ENCODE results near the gene SERP2.
A peak's percentile ranks its signal among the peaks of the same experiment; 100 is the strongest.

The SERP2 gene

GRCh38 chr13:44425815-44426078 is 52.1 kb downstream of the SERP2 start:
- Histone ChIP-seq H3K27ac (ENCODE audit: low read depth in 2 of 2, low read length in 2 of 2) (no peak overlapping the region), H3K9me3 (ENCODE audit: control insufficient read depth in 2 of 2, low read length in 2 of 2) (no peaks in the 10 kb centered on the region), H3K4me3 (ENCODE audit: low read length in 2 of 2) (no peak overlapping the region), H3K36me3 (ENCODE audit: control insufficient read depth in 2 of 2, insufficient read depth in 2 of 2, low read length in 2 of 2) (no peaks in the 10 kb centered on the region), H3K9ac (ENCODE audit: low read depth in 1 of 2, low read length in 2 of 2) (no peak overlapping the region), H3K4me1 (ENCODE audit: control insufficient read depth in 2 of 2, insufficient read depth in 2 of 2, low read length in 2 of 2) (peaks cover 0 to under 1% of the 10 kb centered on the region in 2 donors), H3K27me3 (ENCODE audit: control insufficient read depth in 2 of 2, insufficient read depth in 2 of 2, low read length in 2 of 2) (no peaks in the 10 kb centered on the region)

GRCh38 chr13:44426461-44426860 is 52.8 kb downstream of the SERP2 start:
- no peak overlapping the region for H3K9ac ChIP-seq (ENCODE audit: low read depth in 1 of 2, low read length in 2 of 2)
- no peaks in the 10 kb centered on the region for H3K27me3 ChIP-seq (ENCODE audit: control insufficient read depth in 2 of 2, insufficient read depth in 2 of 2, low read length in 2 of 2)
- peaks cover 0 to 7% of the 10 kb centered on the region in 2 donors for H3K4me1 ChIP-seq (ENCODE audit: control insufficient read depth in 2 of 2, insufficient read depth in 2 of 2, low read length in 2 of 2)
- no peaks in the 10 kb centered on the region for H3K36me3 ChIP-seq (ENCODE audit: control insufficient read depth in 2 of 2, insufficient read depth in 2 of 2, low read length in 2 of 2)
- no peak overlapping the region for H3K4me3 ChIP-seq (ENCODE audit: low read length in 2 of 2)
- H3K9me3 ChIP-seq (ENCODE audit: control insufficient read depth in 2 of 2, low read length in 2 of 2): no peaks in the 10 kb centered on the region
- no peak overlapping the region for H3K27ac ChIP-seq (ENCODE audit: low read depth in 2 of 2, low read length in 2 of 2)

GRCh38 chr13:44429311-44429710 is 55.7 kb downstream of the SERP2 start:
- H3K9me3 ChIP-seq (ENCODE audit: control insufficient read depth in 2 of 2, low read length in 2 of 2): no peaks in the 10 kb centered on the region
- H3K27me3 ChIP-seq (ENCODE audit: control insufficient read depth in 2 of 2, insufficient read depth in 2 of 2, low read length in 2 of 2): no peaks in the 10 kb centered on the region
- peaks cover 17% of the 10 kb centered on the region in 2 donors for H3K36me3 ChIP-seq (ENCODE audit: control insufficient read depth in 2 of 2, insufficient read depth in 2 of 2, low read length in 2 of 2)
- H3K4me1 ChIP-seq (ENCODE audit: control insufficient read depth in 2 of 2, insufficient read depth in 2 of 2, low read length in 2 of 2): peaks cover 2 to 12% of the 10 kb centered on the region in 2 donors
- H3K9ac ChIP-seq (ENCODE audit: low read depth in 1 of 2, low read length in 2 of 2): no peak overlapping the region
- no peak overlapping the region for H3K4me3 ChIP-seq (ENCODE audit: low read length in 2 of 2)
- no peak overlapping the region for H3K27ac ChIP-seq (ENCODE audit: low read depth in 2 of 2, low read length in 2 of 2)

- Histone ChIP-seq H3K36me3 (ENCODE audit: control insufficient read depth in 2 of 2, insufficient read depth in 2 of 2, low read length in 2 of 2) (peaks cover 20 to 21% of the 10 kb centered on the region in 2 donors), H3K9me3 (ENCODE audit: control insufficient read depth in 2 of 2, low read length in 2 of 2) (no peaks in the 10 kb centered on the region), H3K4me1 (ENCODE audit: control insufficient read depth in 2 of 2, insufficient read depth in 2 of 2, low read length in 2 of 2) (peaks cover 4 to 18% of the 10 kb centered on the region in 2 donors), H3K4me3 (ENCODE audit: low read length in 2 of 2) (no peak overlapping the region), H3K27ac (ENCODE audit: low read depth in 2 of 2, low read length in 2 of 2) (peak overlapping the region; percentile 29 to 40), H3K27me3 (ENCODE audit: control insufficient read depth in 2 of 2, insufficient read depth in 2 of 2, low read length in 2 of 2) (no peaks in the 10 kb centered on the region), H3K9ac (ENCODE audit: low read depth in 1 of 2, low read length in 2 of 2) (no peak overlapping the region)
Measured at GRCh38 chr13:44431150-44431549, 57.5 kb downstream of the SERP2 start.

GRCh38 chr13:44432650-44433049 is 59.0 kb downstream of the SERP2 start:
- Histone ChIP-seq H3K27me3 (ENCODE audit: control insufficient read depth in 2 of 2, insufficient read depth in 2 of 2, low read length in 2 of 2) (no peaks in the 10 kb centered on the region), H3K9me3 (ENCODE audit: control insufficient read depth in 2 of 2, low read length in 2 of 2) (no peaks in the 10 kb centered on the region), H3K4me1 (ENCODE audit: control insufficient read depth in 2 of 2, insufficient read depth in 2 of 2, low read length in 2 of 2) (peaks cover 4 to 22% of the 10 kb centered on the region in 2 donors), H3K4me3 (ENCODE audit: low read length in 2 of 2) (peak overlapping the region in 1 of 2 donors; percentile 91), H3K36me3 (ENCODE audit: control insufficient read depth in 2 of 2, insufficient read depth in 2 of 2, low read length in 2 of 2) (peaks cover 20 to 21% of the 10 kb centered on the region in 2 donors), H3K9ac (ENCODE audit: low read depth in 1 of 2, low read length in 2 of 2) (peak overlapping the region in 1 of 2 donors; percentile 11), H3K27ac (ENCODE audit: low read depth in 2 of 2, low read length in 2 of 2) (peak overlapping the region in 1 of 2 donors; percentile 97)

GRCh38 chr13:44433863-44434765 is 60.5 kb downstream of the SERP2 start:
- Histone ChIP-seq H3K27ac (ENCODE audit: low read depth in 2 of 2, low read length in 2 of 2) (peak overlapping the region; percentile 94 to 97), H3K9ac (ENCODE audit: low read depth in 1 of 2, low read length in 2 of 2) (peak overlapping the region; percentile 69 to 84), H3K36me3 (ENCODE audit: control insufficient read depth in 2 of 2, insufficient read depth in 2 of 2, low read length in 2 of 2) (peaks cover 20 to 21% of the 10 kb centered on the region in 2 donors), H3K9me3 (ENCODE audit: control insufficient read depth in 2 of 2, low read length in 2 of 2) (no peaks in the 10 kb centered on the region), H3K27me3 (ENCODE audit: control insufficient read depth in 2 of 2, insufficient read depth in 2 of 2, low read length in 2 of 2) (no peaks in the 10 kb centered on the region), H3K4me3 (ENCODE audit: low read length in 2 of 2) (peak overlapping the region; percentile 90 to 91), H3K4me1 (ENCODE audit: control insufficient read depth in 2 of 2, insufficient read depth in 2 of 2, low read length in 2 of 2) (peaks cover 4 to 23% of the 10 kb centered on the region in 2 donors)

GRCh38 chr13:44434766-44435141 is 61.1 kb downstream of the SERP2 start:
- H3K9ac ChIP-seq (ENCODE audit: low read depth in 1 of 2, low read length in 2 of 2): peak overlapping the region; percentile 69 to 84
- no peaks in the 10 kb centered on the region for H3K27me3 ChIP-seq (ENCODE audit: control insufficient read depth in 2 of 2, insufficient read depth in 2 of 2, low read length in 2 of 2)
- peaks cover 20 to 21% of the 10 kb centered on the region in 2 donors for H3K36me3 ChIP-seq (ENCODE audit: control insufficient read depth in 2 of 2, insufficient read depth in 2 of 2, low read length in 2 of 2)
- no peaks in the 10 kb centered on the region for H3K9me3 ChIP-seq (ENCODE audit: control insufficient read depth in 2 of 2, low read length in 2 of 2)
- H3K4me1 ChIP-seq (ENCODE audit: control insufficient read depth in 2 of 2, insufficient read depth in 2 of 2, low read length in 2 of 2): peaks cover 4 to 23% of the 10 kb centered on the region in 2 donors
- H3K27ac ChIP-seq (ENCODE audit: low read depth in 2 of 2, low read length in 2 of 2): peak overlapping the region; percentile 94 to 97
- peak overlapping the region; percentile 90 to 91 for H3K4me3 ChIP-seq (ENCODE audit: low read length in 2 of 2)

- peak overlapping the region; percentile 90 to 91 for H3K4me3 ChIP-seq (ENCODE audit: low read length in 2 of 2)
- H3K27me3 ChIP-seq (ENCODE audit: control insufficient read depth in 2 of 2, insufficient read depth in 2 of 2, low read length in 2 of 2): no peaks in the 10 kb centered on the region
- H3K4me1 ChIP-seq (ENCODE audit: control insufficient read depth in 2 of 2, insufficient read depth in 2 of 2, low read length in 2 of 2): peaks cover 4 to 27% of the 10 kb centered on the region in 2 donors
- H3K9me3 ChIP-seq (ENCODE audit: control insufficient read depth in 2 of 2, low read length in 2 of 2): no peaks in the 10 kb centered on the region
- H3K27ac ChIP-seq (ENCODE audit: low read depth in 2 of 2, low read length in 2 of 2): peak overlapping the region; percentile 94 to 97
- H3K36me3 ChIP-seq (ENCODE audit: control insufficient read depth in 2 of 2, insufficient read depth in 2 of 2, low read length in 2 of 2): peaks cover 20 to 21% of the 10 kb centered on the region in 2 donors
- H3K9ac ChIP-seq (ENCODE audit: low read depth in 1 of 2, low read length in 2 of 2): peak overlapping the region; percentile 96 to 97
Measured at GRCh38 chr13:44435142-44435918, 61.7 kb downstream of the SERP2 start.

- H3K27ac ChIP-seq (ENCODE audit: low read depth in 2 of 2, low read length in 2 of 2): peak overlapping the region; percentile 94 to 97
- H3K27me3 ChIP-seq (ENCODE audit: control insufficient read depth in 2 of 2, insufficient read depth in 2 of 2, low read length in 2 of 2): no peaks in the 10 kb centered on the region
- H3K4me1 ChIP-seq (ENCODE audit: control insufficient read depth in 2 of 2, insufficient read depth in 2 of 2, low read length in 2 of 2): peaks cover 4 to 24% of the 10 kb centered on the region in 2 donors
- H3K9me3 ChIP-seq (ENCODE audit: control insufficient read depth in 2 of 2, low read length in 2 of 2): no peaks in the 10 kb centered on the region
- peak overlapping the region; percentile 90 to 91 for H3K4me3 ChIP-seq (ENCODE audit: low read length in 2 of 2)
- peak overlapping the region; percentile 96 to 97 for H3K9ac ChIP-seq (ENCODE audit: low read depth in 1 of 2, low read length in 2 of 2)
- peaks cover 20 to 21% of the 10 kb centered on the region in 2 donors for H3K36me3 ChIP-seq (ENCODE audit: control insufficient read depth in 2 of 2, insufficient read depth in 2 of 2, low read length in 2 of 2)
Measured at GRCh38 chr13:44435919-44436510, 62.4 kb downstream of the SERP2 start.

All from mucosa of rectum (tissue), 2 donors.